ENCODE data around the gene MIS12. TPM values are rescaled to one million over a fixed set of nuclear protein-coding genes. Genes with fewer than 3 reads are reported as not detected.

MIS12 gene
- total RNA-seq, 1 donor: 8.1 TPM

DNA sequence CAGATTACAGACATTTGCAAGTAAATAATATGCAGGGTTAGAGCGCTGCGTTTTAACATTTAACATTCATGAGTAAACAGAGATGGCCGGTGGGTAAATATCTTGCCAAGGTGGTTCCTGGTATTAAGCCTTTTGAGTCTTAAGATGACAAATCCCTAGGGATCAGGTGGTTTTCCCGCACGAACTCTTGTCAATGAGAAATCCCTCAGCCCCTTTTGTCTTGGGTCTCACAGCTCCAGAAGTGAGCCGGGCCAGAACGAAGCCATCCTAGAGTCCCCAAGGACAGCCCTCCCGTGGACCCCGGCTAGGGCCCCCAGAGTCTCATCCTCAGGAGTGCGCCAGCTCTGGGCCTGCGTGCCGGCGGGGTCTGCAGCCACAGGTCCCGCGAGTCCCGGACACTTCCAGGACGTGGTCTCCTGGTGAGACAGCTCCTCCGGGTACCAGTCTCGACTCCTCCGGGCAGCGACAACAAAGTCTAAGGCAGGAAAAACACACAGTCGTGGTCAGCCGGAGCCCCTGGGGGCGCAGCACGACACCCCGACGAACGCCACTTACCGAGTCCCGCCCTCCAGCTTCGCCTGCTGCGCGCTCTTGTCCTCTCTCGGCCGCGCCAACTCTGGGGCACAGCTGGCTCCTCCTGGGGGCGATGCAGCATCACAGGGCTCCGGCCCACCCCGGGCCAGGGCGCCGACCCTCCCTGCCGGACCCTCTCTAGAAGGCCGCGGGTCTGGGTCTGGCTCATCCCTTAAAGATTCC is 13.3 kb downstream of the MIS12 start:
- peak in 1 of 3 donors; percentile 12 for DNase-seq (ENCODE audit: low read depth in 2 of 3, low spot score in 2 of 3)

DNA sequence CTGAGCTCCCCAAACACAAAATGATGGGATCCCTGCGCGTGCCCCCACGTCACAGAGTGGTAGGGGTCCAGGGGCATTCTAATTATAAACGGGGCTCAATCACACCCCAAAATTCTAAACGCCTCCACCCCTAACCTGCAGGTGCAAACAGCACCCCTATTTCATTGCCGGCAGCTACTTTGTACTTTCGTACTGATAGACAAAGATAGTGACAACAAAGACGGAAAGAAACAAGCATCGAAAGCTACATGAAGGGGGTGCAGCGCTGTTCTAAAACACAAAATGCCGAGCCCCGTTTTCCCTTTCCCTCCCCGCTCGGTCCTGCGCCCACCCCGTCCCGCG is 13.9 kb downstream of the MIS12 start:
- no peak for DNase-seq (ENCODE audit: low read depth in 2 of 3, low spot score in 2 of 3)

GRCh38 chr17:5500589-5501391 is 14.4 kb downstream of the MIS12 start:
- DNase-seq (ENCODE audit: low read depth in 2 of 3, low spot score in 2 of 3): peak; percentile 41 to 91 (median 85)

DNA sequence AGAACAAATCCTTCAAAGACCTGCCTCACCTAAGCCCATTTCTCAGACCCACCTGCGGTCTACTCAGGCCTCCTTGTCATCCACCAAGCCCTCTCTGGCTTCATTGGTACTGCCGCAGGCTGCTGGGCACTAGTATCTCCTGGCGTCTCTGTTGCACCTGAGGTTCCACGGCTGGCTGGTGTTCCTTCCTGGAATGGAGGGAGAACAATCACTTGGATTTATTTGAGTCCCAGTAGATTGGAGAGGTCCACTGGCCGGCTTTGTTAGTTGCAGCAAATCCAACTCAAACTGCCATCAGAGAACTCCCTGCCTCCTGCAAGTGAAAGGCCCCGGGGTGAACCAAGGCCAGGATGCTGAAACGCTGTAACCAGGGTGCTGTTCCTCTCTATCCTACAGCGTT is 15.3 kb downstream of the MIS12 start:
- no peak for DNase-seq (ENCODE audit: low read depth in 2 of 3, low spot score in 2 of 3)

GRCh38 chr17:5502552-5502951 is 16.2 kb downstream of the MIS12 start:
- no peak for DNase-seq (ENCODE audit: low read depth in 2 of 3, low spot score in 2 of 3)

DNA sequence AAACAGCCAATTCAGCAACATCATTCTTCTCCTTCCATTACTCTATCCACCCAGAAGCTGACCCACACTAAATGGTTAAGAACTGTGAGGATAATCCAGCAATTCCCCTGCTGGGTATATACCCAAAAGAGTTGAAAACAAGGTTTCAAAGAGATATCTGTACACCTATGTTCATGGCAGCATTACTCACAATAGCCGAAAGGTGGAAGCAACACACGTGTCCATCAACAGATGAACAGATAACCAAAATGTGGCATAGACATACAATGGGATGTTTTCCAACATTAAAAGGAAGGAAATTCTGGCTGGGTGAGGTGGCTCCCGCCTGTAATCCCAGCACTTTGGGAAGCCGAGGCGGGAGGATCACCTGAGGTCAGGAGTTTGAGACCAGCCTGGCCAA is 19.9 kb downstream of the MIS12 start:
- DNase-seq (ENCODE audit: low read depth in 2 of 3, low spot score in 2 of 3): no peak

DNA sequence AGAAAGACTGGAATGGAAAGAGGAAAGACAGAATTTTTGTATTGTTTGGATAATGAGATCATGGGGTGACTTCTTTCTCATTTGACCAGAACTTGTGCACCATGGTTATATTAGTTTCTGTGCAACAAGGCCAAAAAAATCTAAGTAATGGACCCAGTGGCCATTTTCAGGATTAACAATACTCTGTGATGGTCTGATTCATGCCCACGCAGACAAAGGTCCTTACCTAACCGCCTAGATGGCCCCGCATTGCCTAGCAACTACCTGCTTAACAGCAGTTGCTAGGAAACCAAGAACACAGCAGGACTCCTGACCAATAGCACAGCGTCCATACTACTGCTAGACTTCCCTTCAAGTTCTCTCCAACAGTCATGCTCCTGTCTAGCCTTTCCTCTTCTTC is 22.4 kb downstream of the MIS12 start:
- DNase-seq (ENCODE audit: low read depth in 2 of 3, low spot score in 2 of 3): no peak

GRCh38 chr17:5509482-5509881 is 23.1 kb downstream of the MIS12 start:
- no peak for DNase-seq (ENCODE audit: low read depth in 2 of 3, low spot score in 2 of 3)

- DNase-seq (ENCODE audit: low read depth in 2 of 3, low spot score in 2 of 3): no peak
Measured at GRCh38 chr17:5510771-5511170, 24.4 kb downstream of the MIS12 start.

DNA sequence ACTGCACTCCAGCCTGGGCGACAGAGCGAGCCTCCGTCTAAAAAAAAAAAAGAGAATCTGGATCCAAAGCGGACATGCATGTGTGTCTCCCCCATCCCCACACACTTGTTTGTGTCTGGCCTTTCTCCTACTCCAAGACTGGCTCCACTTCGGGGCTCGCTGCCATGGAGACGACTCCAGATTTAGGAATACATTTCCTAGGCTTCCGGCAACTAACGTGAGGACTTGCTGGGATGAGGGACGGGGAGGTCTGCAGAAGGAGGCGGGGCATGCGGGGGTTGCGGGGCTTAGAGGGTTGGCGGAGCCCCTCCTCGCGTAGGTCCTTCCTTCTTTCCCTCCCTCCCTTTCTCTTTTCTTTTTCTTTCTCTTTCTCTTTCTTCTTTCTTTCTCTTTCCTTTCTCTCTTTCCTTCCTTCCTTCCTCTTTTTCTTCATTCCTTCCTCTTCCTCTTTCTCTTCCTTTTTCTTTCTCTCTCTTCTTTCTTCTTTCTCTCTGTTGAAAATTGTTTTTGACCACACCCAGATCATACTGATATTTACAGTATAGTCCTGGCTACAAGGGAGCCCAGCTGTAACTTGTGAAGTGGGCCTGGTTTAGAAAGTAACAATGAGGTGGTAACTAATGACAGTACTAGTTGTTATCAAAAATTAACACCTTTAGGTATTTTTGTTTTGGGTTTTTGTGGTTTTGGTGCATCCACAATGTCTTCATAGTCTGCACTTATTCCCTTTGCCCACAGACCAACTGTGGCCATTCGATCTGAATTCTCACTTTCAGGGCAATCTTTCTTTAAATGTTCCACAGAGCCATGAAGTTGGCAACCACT is 25.2 kb downstream of the MIS12 start:
- DNase-seq (ENCODE audit: low read depth in 2 of 3, low spot score in 2 of 3): no peak

- DNase-seq (ENCODE audit: low read depth in 2 of 3, low spot score in 2 of 3): no peak
Measured at GRCh38 chr17:5513628-5514027, 27.3 kb downstream of the MIS12 start.

DNA sequence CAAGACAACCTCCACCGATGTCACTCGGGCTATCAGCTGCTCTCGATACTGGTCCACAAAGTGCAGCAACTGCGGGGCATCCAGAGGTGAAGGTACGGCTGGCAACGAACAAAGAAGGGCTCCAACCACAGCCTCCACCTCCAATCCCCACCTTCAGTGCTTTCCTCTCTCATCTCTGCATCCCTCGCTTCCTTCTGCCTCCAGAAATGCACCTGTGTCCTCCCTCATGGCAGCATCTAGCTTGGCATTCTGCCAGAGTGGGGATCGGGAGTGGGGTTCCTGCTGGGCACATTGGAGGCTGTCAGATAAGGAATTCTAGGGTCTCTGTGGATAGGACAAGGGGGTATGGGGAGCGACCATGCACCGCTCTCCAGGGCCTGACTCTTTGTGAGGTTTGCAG is 28.6 kb downstream of the MIS12 start:
- DNase-seq (ENCODE audit: low read depth in 2 of 3, low spot score in 2 of 3): no peak

DNA sequence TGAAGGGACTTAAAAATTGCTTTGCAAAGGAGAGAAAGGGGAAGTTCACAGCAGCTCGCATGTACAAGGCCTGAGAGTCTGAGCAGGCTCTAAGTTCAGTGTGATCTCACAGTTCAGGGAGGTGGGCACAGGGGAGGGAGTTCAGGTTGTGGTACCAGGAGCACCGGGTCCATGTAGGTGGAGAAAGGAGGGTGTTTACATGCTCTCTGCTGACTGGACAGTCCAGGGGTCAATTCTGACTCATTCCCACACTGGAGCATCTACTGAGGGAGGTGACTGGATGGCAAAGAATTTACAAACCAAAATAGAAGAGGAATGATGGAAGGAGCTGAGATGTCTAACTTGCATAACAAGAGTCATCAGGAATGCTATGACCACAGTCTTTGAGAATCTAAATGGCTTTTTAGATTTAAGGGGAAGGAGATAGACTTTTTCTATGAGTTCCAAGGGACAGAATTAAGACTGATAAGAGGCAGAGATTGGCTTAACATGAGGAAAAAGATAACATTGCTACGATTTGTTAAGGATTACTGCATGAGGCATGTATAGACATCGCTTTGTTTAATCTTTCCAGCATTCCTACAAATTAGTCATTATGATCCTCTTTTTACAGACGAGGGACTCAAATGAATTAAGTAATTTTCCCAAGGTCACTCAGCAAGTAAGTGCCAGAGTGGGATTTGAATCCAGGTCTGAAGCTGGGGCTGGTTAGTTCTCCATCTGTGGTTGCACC is 29.9 kb downstream of the MIS12 start:
- peak in 1 of 3 donors; percentile 28 for DNase-seq (ENCODE audit: low read depth in 2 of 3, low spot score in 2 of 3)

DNA sequence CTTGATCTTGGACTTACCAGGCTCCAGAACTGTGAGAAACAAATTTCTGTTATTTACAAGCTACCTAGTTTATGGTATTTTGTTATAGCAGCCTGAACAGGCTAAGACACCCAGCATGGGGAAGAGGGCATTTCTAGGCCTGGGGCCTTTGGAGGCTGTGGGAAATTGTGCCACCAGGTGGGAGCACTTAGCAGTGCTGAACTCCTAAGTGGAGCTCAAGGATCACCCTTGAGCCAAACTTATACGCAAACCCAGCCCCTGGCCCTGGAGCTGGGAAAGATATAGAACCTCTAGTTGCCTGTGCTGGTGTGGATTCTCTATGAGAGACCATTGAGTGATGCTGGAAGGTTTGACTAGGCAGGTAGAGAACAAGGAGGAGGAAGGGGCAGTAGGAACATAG is 36.1 kb downstream of the MIS12 start:
- no peak for DNase-seq (ENCODE audit: low read depth in 2 of 3, low spot score in 2 of 3)

DNA sequence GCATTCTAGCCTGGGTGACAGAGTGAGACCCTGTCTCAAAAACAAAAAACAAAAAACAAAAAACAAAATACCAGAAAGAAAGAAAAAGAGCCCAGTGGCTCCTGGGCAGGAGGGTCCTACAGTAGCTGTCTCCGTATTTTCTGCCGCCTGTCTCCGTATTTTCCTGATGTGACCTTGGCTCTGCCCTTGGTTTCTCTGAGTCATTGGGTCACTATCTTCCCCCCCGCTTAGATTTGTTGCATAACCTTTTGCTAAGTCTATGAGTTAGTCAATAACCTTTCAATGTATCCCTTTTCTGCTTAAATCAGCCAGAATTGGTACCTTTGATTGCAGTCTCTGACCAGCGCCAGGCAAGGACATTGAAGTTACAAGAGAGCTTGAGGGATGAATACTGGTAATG is 36.9 kb downstream of the MIS12 start:
- no peak for DNase-seq (ENCODE audit: low read depth in 2 of 3, low spot score in 2 of 3)

- peak in 2 of 3 donors; percentile 88 to 96 for DNase-seq (ENCODE audit: low read depth in 2 of 3, low spot score in 2 of 3)
Measured at GRCh38 chr17:5526821-5527598, 40.6 kb downstream of the MIS12 start.

- no peak for DNase-seq (ENCODE audit: low read depth in 2 of 3, low spot score in 2 of 3)
Measured at GRCh38 chr17:5527601-5528250, 41.4 kb downstream of the MIS12 start.

DNA sequence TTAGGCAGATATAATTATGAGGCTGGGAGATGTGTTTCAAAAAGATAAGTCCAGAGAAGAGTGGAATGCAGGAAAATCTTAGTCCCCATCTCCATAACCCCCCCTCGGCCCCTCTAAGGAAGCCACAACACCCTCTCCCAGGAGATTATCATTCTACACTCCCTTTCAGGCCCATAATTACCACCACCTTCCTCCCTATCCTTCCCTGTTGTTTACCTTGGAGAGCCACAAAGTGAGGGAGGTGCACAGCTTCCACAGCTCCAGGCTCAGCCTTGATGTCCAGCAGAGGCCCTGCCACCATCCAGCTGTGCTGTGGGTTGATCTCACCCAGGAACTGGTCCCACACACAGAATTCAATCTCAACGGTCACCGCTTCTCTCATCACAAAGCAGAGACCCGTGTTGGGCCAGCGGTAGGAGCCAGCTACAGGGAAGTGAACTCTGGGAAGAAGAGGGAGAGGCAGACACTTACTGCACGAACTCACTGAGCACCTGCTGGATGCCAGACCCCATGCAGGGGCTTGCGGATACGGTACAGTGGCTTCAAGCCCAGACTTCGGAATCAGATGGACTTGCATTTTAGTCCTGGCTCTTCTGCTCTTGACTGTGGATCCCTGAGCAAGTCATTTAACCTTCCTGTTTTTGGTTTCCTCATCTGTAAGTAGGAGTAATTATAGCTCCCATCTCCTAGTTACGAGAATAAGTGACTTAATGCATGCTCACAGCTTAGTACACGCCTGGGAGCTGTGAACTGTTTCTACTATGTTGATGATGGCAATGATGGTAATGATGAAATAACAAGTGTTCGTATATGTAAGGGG is 44.1 kb downstream of the MIS12 start:
- DNase-seq (ENCODE audit: low read depth in 2 of 3, low spot score in 2 of 3): no peak

DNA sequence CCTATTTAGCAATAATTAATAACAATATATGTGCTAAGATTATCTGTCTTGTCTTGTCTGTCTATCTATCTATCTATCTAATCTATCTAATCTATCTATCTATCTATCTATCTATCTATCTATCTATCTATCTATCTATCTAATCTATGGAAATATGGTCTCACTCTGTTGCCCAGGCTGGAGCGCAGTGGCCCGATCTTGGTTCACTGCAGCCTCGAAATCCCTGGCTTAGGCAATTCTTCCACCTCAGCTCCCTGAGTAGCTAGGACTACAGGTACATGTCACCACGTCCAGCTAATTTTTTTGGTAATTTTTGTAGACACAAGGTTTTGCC is 44.7 kb downstream of the MIS12 start:
- DNase-seq (ENCODE audit: low read depth in 2 of 3, low spot score in 2 of 3): no peak

All from hematopoietic multipotent progenitor cell (in vitro differentiated cells).